Measurements from ENCODE around the gene RBM14. TPM values are rescaled to one million over a fixed set of nuclear protein-coding genes. Genes with fewer than 3 reads are reported as not detected.

Gene RBM14
- total RNA-seq, 4 donors from 2014 or later = 42.4 to 72.6 (median 61.5) TPM

DNA sequence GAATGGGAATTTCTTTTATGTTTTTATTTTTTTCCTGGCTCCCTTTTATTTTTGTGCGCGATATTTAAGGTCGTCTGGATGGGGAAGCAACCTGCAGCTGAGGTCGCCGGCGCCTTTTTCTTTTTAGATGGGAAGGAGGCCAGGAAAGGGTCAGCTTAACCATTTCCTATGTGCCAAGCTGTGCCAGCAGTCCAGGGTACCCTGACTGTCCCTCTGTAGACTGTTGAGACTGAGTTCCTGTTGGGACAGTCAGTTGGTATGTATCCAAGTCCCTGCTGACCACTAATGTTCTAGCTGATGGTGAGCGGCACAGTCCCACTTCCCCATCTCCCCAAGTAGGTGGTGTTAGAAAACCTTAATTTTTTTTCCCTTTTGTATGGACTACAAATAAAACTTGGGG, 10.5 kb downstream of the RBM14 start:
- no peaks in the 10 kb centered on the region for H3K27me3 ChIP-seq
- 82 to 90% methylated on average over 7 of the region's 7 CpGs for WGBS, 2 donors
- no peak overlapping the region for H3K4me3 ChIP-seq
- TF ChIP-seq POLR2A (IDR thresholded peaks at IDR 0.05) (no peak), EP300 (IDR thresholded peaks at IDR 0.05) (no peak)
- TF ChIP-seq, protein P1, sequence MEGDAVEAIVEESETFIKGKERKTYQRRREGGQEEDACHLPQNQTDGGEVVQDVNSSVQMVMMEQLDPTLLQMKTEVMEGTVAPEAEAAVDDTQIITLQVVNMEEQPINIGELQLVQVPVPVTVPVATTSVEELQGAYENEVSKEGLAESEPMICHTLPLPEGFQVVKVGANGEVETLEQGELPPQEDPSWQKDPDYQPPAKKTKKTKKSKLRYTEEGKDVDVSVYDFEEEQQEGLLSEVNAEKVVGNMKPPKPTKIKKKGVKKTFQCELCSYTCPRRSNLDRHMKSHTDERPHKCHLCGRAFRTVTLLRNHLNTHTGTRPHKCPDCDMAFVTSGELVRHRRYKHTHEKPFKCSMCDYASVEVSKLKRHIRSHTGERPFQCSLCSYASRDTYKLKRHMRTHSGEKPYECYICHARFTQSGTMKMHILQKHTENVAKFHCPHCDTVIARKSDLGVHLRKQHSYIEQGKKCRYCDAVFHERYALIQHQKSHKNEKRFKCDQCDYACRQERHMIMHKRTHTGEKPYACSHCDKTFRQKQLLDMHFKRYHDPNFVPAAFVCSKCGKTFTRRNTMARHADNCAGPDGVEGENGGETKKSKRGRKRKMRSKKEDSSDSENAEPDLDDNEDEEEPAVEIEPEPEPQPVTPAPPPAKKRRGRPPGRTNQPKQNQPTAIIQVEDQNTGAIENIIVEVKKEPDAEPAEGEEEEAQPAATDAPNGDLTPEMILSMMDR (IDR thresholded peaks at IDR 0.05) = no peak
- H3K9me3 ChIP-seq = no peaks in the 10 kb centered on the region
- no peak overlapping the region for H3K27ac ChIP-seq
- DNase-seq (ENCODE audit: low spot score in 2 of 2) = no peak
- peaks cover 0 to 82% (median 33%) of the 10 kb centered on the region in 3 donors for H3K36me3 ChIP-seq
- H3K4me1 ChIP-seq = peaks cover 0 to 38% (median 13%) of the 10 kb centered on the region in 4 donors

DNA sequence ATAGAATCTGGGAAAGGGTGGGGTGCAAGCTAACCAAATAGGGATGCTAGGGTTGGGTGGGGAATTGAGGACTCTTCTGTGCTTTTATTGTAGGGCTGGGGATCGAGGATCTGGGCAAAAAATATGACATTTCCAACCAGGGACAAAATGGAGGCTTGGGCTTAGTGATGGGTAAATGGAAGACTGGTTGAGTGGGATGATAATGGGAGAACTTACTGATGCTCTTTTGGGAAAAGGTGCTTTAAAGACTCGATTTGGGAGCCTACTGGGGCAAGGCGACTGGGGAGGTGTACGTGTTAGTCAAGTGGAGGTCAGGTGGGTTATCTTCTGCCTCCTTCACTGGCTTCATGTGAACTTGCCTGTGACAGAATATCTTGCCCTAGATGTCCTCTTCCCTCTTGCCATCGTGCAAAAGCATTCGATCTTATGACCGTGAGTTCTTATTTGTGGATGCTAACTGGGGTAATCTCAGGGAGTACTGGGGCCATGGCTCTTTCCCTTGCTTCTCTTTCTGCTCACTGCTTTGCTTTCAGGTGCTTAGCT, 11.7 kb downstream of the RBM14 start:
- Histone ChIP-seq H3K9me3 (no peaks in the 10 kb centered on the region), H3K36me3 (peaks cover 0 to 77% (median 33%) of the 10 kb centered on the region in 3 donors), H3K27me3 (no peaks in the 10 kb centered on the region), H3K27ac (no peak overlapping the region), H3K4me3 (no peak overlapping the region), H3K4me1 (peaks cover 0 to 30% (median 6%) of the 10 kb centered on the region in 4 donors)
- no peak for DNase-seq (ENCODE audit: low spot score in 2 of 2)
- WGBS, 2 donors = 87 to 91% methylated on average over 7 of the region's 7 CpGs
- TF ChIP-seq EP300 (IDR thresholded peaks at IDR 0.05) = no peak
- no peak for TF ChIP-seq POLR2A (IDR thresholded peaks at IDR 0.05)
- TF ChIP-seq, protein P1 (IDR thresholded peaks at IDR 0.05) = no peak

DNA sequence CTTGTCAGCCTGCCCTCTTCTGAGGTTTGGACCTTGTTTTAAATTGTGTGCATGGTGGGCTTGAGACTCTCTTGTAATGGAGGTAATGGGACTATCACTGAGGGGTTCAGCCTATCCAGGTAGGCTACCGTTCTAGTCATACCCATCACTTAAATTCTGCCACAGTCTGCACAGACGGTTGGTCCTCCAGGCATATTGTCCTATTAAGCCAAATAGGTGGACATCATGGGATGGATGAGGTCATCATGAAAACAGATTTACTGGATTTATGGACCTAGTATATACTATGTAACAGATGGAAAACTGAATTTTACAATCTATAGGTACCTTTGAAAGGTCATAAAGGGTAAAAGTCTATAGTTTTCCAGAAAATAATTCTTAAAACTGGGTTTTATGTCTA, 12.9 kb downstream of the RBM14 start:
- Histone ChIP-seq H3K4me1 (peaks cover 0 to 18% (median 0%) of the 10 kb centered on the region in 4 donors), H3K9me3 (no peaks in the 10 kb centered on the region), H3K27ac (no peak overlapping the region), H3K36me3 (peaks cover 0 to 71% (median 32%) of the 10 kb centered on the region in 3 donors), H3K4me3 (no peak overlapping the region), H3K27me3 (no peaks in the 10 kb centered on the region)
- 81 to 88% methylated on average over 2 of the region's 2 CpGs for WGBS, 2 donors
- TF ChIP-seq POLR2A (IDR thresholded peaks at IDR 0.05) (no peak), EP300 (IDR thresholded peaks at IDR 0.05) (no peak)
- TF ChIP-seq, protein P1 (IDR thresholded peaks at IDR 0.05) = no peak
- no peak for DNase-seq (ENCODE audit: low spot score in 2 of 2)

DNA sequence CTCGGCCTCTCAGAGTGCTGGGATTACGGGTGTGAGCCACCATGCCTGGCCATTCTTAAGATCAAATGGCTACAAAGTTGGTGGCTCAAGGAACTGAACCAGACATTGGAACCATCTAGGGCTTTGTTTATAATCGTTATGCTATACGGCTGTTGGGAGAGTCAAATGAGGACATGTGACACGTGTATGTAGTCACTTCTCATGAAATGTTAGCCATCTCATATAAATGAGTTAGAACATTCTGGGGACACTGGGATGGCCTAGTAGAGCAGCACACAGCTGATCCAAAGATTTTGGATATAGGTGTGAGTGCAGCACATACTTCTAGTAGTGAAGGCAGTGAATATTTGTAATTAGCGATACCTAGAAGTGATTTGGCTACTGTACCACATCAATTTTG, 15.5 kb downstream of the RBM14 start:
- no peak for DNase-seq (ENCODE audit: low spot score in 2 of 2)
- TF ChIP-seq, protein P1 (IDR thresholded peaks at IDR 0.05) = no peak
- TF ChIP-seq EP300 (IDR thresholded peaks at IDR 0.05) (no peak), POLR2A (IDR thresholded peaks at IDR 0.05) (no peak)
- Histone ChIP-seq H3K4me3 (no peak overlapping the region), H3K27me3 (no peaks in the 10 kb centered on the region), H3K9me3 (no peaks in the 10 kb centered on the region), H3K27ac (no peak overlapping the region), H3K36me3 (peaks cover 0 to 46% (median 9%) of the 10 kb centered on the region in 3 donors), H3K4me1 (peaks cover 0 to 11% (median 0%) of the 10 kb centered on the region in 4 donors)
- 91 to 92% methylated on average over 6 of the region's 6 CpGs for WGBS, 2 donors

DNA sequence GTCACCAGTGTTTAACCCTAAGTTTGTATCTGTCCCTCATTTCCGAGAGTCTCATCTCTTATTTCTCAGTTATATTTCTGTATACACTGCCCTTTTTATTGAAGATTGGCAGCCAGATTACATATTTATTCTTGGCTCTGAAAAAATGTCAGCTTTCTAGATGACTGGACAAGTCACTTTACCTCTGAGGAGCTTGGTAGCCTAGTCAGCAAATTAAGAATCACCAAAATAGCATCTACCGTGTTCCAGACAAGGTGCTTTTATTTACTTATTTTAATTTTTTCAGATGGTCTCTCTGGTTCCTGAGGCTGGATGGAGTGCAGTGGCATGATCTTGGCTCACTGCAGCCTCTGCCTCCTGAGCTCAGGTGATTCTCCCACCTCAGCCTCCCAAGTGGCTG, 16.5 kb downstream of the RBM14 start:
- no peak overlapping the region for H3K4me3 ChIP-seq
- WGBS, 2 donors = 69 to 70% methylated on average over 2 of the region's 2 CpGs
- no peaks in the 10 kb centered on the region for H3K9me3 ChIP-seq
- no peak for DNase-seq (ENCODE audit: low spot score in 2 of 2)
- no peak overlapping the region for H3K27ac ChIP-seq
- H3K27me3 ChIP-seq = no peaks in the 10 kb centered on the region
- peaks cover 0 to 21% (median 7%) of the 10 kb centered on the region in 4 donors for H3K4me1 ChIP-seq
- TF ChIP-seq, protein P1 (IDR thresholded peaks at IDR 0.05) = no peak
- TF ChIP-seq POLR2A (IDR thresholded peaks at IDR 0.05) (no peak), EP300 (IDR thresholded peaks at IDR 0.05) (no peak)
- H3K36me3 ChIP-seq = peaks cover 0 to 35% (median under 1%) of the 10 kb centered on the region in 3 donors

Measured in tibial nerve (tissue), 4 donors.